ENCODE measurements around the gene ARHGAP28. TPM values are rescaled to one million over a fixed set of nuclear protein-coding genes. Genes with fewer than 3 reads are reported as not detected.
A peak's percentile ranks its signal among the peaks of the same experiment; 100 is the strongest.

The ARHGAP28 gene
- total and polyA plus RNA-seq, 3 donors from 2014 or later, result 45.5 to 161 (median 76.8) TPM

DNA sequence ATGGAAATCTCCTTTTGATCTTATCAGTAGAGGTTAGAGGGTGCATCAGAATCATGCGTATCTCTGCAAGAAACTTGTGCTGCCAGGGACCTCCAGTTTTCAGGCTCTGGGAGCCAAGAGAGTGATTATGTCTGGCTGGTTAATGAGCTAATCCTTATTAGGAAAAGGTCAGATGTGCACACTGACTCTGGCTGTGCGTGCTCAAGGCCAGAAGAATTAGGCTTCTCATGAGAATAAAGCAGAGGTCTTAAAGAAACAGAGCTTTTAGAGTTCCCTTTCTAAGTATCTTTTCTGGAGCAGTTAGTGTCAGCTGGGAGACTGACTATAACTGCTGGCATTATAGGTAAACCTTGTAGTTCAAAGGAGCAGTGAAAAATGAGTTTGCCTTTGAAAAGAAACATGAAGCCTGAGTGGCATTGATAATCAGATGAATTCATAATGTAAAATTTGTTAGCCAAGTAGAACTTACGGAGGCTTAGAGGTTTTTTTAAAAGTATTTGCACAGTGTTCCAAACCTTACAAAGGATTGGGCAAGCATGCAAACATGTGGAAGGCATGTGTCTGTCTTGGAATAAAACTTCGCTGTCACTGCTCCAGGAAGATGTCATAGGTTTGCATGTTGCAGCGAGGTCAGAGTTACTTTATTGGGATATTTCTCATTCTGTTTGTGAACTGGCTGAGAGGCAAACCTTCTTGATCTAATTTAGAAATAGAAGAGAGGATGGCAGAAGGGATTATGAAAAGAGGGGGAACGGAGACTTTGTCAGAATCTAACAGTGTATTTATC is 151.7 kb downstream of the ARHGAP28 start:
- peak; percentile 47 for DNase-seq
- H3K27me3 ChIP-seq, result no peaks in the 10 kb centered on the region
- intact Hi-C loops (cut with DNase I; ENCODE audit: low total_unique reads), result loop anchor here (10.0 kb wide), 2 partner anchors 146 to 336 kb away; no protein-coding TSS in a partner anchor
- peaks cover 24% of the 10 kb centered on the region for H3K4me1 ChIP-seq
- TF ChIP-seq, protein P1, sequence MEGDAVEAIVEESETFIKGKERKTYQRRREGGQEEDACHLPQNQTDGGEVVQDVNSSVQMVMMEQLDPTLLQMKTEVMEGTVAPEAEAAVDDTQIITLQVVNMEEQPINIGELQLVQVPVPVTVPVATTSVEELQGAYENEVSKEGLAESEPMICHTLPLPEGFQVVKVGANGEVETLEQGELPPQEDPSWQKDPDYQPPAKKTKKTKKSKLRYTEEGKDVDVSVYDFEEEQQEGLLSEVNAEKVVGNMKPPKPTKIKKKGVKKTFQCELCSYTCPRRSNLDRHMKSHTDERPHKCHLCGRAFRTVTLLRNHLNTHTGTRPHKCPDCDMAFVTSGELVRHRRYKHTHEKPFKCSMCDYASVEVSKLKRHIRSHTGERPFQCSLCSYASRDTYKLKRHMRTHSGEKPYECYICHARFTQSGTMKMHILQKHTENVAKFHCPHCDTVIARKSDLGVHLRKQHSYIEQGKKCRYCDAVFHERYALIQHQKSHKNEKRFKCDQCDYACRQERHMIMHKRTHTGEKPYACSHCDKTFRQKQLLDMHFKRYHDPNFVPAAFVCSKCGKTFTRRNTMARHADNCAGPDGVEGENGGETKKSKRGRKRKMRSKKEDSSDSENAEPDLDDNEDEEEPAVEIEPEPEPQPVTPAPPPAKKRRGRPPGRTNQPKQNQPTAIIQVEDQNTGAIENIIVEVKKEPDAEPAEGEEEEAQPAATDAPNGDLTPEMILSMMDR (IDR thresholded peaks at IDR 0.05), result no peak
- no peak for TF ChIP-seq POLR2A (IDR thresholded peaks at IDR 0.05)
- 39 to 41% methylated on average over 6 of the region's 6 CpGs for WGBS, 2 donors
- H3K4me3 ChIP-seq, result no peak overlapping the region
- H3K27ac ChIP-seq, result peak overlapping the region in 1 of 2 donors; percentile 39
- no peaks in the 10 kb centered on the region for H3K36me3 ChIP-seq (ENCODE audit: low read depth, missing control alignments)
- no peaks in the 10 kb centered on the region for H3K9me3 ChIP-seq

DNA sequence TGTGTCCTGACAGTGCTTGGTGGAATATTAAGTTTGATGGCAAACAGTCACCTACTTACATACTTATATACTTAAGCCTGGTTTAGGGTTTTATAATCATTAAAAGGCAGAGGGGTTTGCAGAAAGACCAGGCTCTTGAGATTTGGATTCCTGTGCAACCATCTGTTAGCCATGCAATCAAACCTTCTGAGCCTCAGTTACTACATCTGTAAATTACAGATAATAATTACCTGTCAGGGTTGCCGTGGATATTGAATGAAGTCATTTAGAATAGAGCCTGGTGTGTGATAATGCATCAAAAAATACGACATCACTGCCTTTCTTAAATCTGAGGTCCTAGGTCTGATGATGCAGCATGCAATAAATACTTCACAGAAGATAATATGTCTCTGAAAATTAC is 152.9 kb downstream of the ARHGAP28 start:
- WGBS, 2 donors, result 81 to 88% methylated on average over 2 of the region's 2 CpGs
- intact Hi-C loops (cut with DNase I; ENCODE audit: low total_unique reads), result loop anchor here (10.0 kb wide), 2 partner anchors 148 to 338 kb away; no protein-coding TSS in a partner anchor
- H3K27ac ChIP-seq, result no peak overlapping the region
- no peaks in the 10 kb centered on the region for H3K27me3 ChIP-seq
- no peak for DNase-seq
- no peaks in the 10 kb centered on the region for H3K36me3 ChIP-seq (ENCODE audit: low read depth, missing control alignments)
- H3K4me1 ChIP-seq, result peaks cover 25% of the 10 kb centered on the region
- H3K9me3 ChIP-seq, result no peaks in the 10 kb centered on the region
- TF ChIP-seq POLR2A (IDR thresholded peaks at IDR 0.05), result no peak
- TF ChIP-seq, protein P1 (IDR thresholded peaks at IDR 0.05), result no peak
- no peak overlapping the region for H3K4me3 ChIP-seq

DNA sequence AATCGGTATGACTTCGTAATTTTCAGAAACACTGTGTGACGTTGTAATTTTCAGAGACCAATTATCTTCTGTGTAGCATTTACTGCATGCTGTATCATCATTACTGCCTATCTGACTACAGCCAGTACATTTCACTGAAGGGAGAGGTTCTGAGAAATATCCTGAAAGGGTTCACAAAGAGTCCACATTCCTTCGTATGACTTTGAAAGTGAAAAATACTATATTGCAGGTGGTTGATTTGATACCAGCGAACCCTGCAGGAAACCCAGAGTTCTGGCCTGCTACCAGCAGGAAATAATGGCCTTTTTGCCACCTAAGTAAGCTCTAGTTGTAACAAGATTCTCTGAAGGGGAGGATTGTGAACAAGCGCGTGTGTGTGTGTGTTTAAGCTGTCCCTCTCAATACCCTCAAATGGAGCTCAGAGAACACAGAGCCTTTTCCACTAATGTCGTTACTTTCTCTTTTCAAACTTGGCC is 155.5 kb downstream of the ARHGAP28 start:
- intact Hi-C loops (cut with DNase I; ENCODE audit: low total_unique reads), result loop anchor here (5.0 to 10.0 kb wide), 3 partner anchors 150 to 1008 kb away; no protein-coding TSS in a partner anchor
- no peaks in the 10 kb centered on the region for H3K9me3 ChIP-seq
- H3K36me3 ChIP-seq (ENCODE audit: low read depth, missing control alignments), result no peaks in the 10 kb centered on the region
- WGBS, 2 donors, result 44 to 52% methylated on average over 8 of the region's 8 CpGs
- H3K4me3 ChIP-seq, result no peak overlapping the region
- H3K4me1 ChIP-seq, result peaks cover 25% of the 10 kb centered on the region
- peak overlapping the region; percentile 29 to 84 for H3K27ac ChIP-seq
- no peak for DNase-seq
- no peak for TF ChIP-seq POLR2A (IDR thresholded peaks at IDR 0.05)
- TF ChIP-seq, protein P1 (IDR thresholded peaks at IDR 0.05), result no peak
- no peaks in the 10 kb centered on the region for H3K27me3 ChIP-seq

DNA sequence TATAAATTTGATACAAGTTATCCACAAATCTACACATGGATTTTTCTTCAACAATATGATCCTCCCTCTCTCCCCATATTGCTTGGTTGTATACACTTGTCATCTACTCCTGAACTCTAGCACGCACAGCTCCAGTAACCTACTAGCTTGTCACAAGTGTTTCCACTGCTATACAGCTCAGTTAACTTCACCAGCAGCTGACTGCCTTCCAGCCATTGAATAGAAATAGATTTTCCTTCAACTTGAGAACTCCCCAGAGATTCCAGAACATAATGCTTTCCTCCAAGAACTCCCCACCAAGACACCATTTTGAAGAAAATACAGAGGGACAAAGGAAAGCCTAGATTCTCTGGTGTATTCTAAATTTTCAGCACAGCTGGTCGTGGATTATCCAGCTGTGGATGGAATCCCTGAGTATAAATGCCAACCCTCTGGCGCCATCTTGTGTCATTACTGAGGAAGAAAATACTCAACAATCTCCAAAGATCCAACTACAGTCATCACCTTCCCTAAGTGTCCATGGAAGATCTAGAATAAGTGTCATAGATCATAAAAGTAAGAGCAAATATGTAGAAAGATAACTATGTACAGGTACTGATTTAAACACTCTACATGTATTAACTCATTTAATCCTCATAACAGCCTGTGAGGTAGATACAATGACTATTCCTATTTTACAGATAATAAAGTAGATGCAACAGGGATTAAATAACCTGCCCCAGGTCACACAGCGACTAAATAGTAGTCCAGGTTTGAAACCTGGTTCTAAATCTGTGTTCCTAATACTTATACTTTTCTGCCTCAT is 156.7 kb downstream of the ARHGAP28 start:
- intact Hi-C loops (cut with DNase I; ENCODE audit: low total_unique reads), result loop anchor here (5.0 to 10.0 kb wide), 3 partner anchors 151 to 1009 kb away; no protein-coding TSS in a partner anchor
- Histone ChIP-seq H3K36me3 (ENCODE audit: low read depth, missing control alignments) (no peaks in the 10 kb centered on the region), H3K9me3 (no peaks in the 10 kb centered on the region), H3K27ac (peak overlapping the region in 1 of 2 donors; percentile 84), H3K27me3 (no peaks in the 10 kb centered on the region), H3K4me3 (no peak overlapping the region), H3K4me1 (peaks cover 13% of the 10 kb centered on the region)
- 41 to 43% methylated on average over 4 of the region's 4 CpGs for WGBS, 2 donors
- peak; percentile 67 for DNase-seq
- TF ChIP-seq, protein P1 (IDR thresholded peaks at IDR 0.05), result peak; percentile 43 to 84 (median 56)
- TF ChIP-seq POLR2A (IDR thresholded peaks at IDR 0.05), result no peak
